ENCODE measurements around the gene RPAIN. TPM values are rescaled to one million over a fixed set of nuclear protein-coding genes. Genes with fewer than 3 reads are reported as not detected.

The RPAIN gene, protein sequence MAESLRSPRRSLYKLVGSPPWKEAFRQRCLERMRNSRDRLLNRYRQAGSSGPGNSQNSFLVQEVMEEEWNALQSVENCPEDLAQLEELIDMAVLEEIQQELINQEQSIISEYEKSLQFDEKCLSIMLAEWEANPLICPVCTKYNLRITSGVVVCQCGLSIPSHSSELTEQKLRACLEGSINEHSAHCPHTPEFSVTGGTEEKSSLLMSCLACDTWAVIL
- total RNA-seq (2014; rRNA removed; shearing (Covaris generic)) = 61.3 and 65.8 TPM in 2 replicates

GRCh38 chr17:5419959-5420653 lies at the start of gene RPAIN:
RPAIN (plus strand) TSS chr17:5420182; CDS start chr17:5420211, 29 bp downstream.
- in situ Hi-C loops (cut with HindIII; ENCODE audit: low sequenced_read_pairs) = no loop called here
- no peak for DNase-seq (ENCODE audit: low spot score)

- in situ Hi-C loops (cut with HindIII; ENCODE audit: low sequenced_read_pairs) = no loop called here
- peak; percentile 61 for DNase-seq (ENCODE audit: low spot score)
Observed at GRCh38 chr17:5370411-5370810, 49.6 kb upstream of the RPAIN start.

- in situ Hi-C loops (cut with HindIII; ENCODE audit: low sequenced_read_pairs) = no loop called here
- DNase-seq (ENCODE audit: low spot score) = no peak
Observed at GRCh38 chr17:5373112-5373511, 46.9 kb upstream of the RPAIN start.

GRCh38 chr17:5378566-5379207 lies 41.3 kb upstream of the RPAIN start:
- in situ Hi-C loops (cut with HindIII; ENCODE audit: low sequenced_read_pairs) = no loop called here
- no peak for DNase-seq (ENCODE audit: low spot score)

DNA sequence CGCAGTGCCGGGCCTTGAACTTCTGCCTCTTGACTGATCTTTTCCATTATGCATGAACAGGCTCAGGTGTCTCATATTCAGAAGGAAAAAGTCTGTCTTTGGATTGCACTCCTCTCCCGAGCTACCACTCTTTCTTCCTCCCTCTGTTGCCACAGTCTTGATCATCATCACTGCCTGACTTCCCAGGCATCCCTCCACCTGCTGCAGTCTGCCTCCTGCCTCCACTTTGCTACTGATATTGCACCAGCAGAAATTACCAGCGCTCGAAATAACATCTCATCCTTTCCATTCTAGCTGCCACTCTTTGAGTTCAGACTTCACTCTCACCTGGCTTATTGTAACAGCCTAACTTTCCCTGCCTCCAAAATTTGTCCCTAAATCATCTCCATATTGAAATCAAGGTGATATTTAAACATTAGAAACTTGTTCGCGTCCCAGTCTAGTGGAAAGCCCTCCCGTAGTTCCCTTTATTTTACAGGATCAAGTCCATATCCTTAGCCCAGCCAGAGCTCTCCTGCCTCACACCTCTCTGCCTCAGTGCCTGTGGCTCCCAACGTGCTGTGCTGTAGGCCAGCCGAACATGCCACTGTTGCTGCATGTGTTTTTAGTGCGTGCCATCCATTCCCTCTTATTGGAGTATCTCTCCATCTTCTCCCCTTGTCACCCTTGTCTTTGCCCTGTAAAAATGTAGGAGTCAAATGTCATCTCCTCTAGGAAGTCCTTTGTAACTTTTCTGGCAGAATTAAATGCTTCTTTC lies 40.5 kb upstream of the RPAIN start:
- DNase-seq (ENCODE audit: low spot score) = no peak
- in situ Hi-C loops (cut with HindIII; ENCODE audit: low sequenced_read_pairs) = no loop called here

DNA sequence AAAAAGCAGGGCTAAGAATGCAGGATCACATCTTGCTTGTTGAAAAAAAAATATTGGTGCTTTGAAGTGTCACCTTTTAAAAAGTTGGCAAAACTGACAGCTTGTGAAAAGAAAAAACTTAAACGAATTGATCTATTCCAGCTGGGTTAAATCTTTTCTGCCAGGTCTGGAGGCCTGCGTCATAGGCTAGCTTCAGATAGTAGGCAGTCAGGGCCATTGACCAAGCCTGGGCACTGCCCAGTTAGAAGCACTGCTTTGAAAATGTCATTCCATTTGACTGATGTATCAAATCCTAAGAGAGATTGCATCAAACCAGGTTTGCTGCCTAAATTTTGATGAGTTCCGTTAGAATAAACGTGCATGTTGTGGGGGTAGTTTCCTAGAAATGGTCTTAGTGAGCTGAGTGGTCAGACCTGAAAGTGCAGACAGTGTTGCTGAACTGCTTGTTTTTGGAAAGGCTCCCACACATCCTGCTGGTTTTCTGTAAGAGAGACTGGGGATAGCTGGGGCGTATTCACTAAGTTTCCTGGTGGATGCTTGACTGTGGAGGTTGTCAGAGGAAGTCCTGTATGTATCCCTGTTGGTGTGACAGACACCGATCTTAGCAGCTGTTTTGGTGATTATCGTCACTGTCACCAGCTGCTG lies 39.4 kb upstream of the RPAIN start:
- in situ Hi-C loops (cut with HindIII; ENCODE audit: low sequenced_read_pairs) = no loop called here
- no peak for DNase-seq (ENCODE audit: low spot score)

GRCh38 chr17:5381542-5381941 lies 38.4 kb upstream of the RPAIN start:
- peak; percentile 13 for DNase-seq (ENCODE audit: low spot score)
- in situ Hi-C loops (cut with HindIII; ENCODE audit: low sequenced_read_pairs) = no loop called here

DNA sequence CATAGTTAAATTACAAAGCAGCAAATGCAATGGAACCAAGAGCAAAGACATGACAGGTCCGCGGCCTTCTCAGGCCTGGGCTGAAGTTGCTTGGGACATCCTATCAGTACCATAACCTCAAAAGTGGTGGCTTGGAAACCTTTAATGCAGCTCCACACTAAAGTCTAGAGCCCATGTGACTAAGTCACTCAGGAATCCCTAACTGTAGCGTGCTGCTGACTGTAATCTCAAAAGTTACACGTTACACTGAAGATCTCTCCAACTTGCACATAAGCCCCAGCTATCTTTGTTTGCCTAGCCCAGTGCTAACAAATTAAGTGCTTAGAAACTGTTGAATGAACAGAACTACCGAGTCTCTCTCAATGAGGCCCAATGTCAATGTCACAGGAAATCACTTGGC lies 28.3 kb upstream of the RPAIN start:
- no peak for DNase-seq (ENCODE audit: low spot score)
- in situ Hi-C loops (cut with HindIII; ENCODE audit: low sequenced_read_pairs) = no loop called here

DNA sequence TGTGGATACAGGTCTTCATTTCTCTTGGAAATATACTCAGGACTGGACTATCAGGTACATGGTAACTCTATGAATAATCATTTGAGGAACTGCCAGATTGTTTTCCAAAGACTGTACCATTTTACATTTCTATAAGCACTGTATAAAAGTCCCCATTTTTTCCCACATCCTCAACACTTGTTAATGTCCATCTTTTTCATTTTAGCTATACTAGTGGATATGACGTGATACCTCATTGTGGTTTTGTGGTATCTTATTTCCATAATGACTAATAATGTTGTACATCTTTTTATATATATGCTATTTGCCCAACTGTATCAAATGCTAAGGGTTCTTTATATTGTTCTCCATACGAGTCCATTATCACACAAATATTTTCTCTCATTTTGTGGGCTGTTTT lies 23.4 kb upstream of the RPAIN start:
- no peak for DNase-seq (ENCODE audit: low spot score)
- in situ Hi-C loops (cut with HindIII; ENCODE audit: low sequenced_read_pairs) = no loop called here

DNA sequence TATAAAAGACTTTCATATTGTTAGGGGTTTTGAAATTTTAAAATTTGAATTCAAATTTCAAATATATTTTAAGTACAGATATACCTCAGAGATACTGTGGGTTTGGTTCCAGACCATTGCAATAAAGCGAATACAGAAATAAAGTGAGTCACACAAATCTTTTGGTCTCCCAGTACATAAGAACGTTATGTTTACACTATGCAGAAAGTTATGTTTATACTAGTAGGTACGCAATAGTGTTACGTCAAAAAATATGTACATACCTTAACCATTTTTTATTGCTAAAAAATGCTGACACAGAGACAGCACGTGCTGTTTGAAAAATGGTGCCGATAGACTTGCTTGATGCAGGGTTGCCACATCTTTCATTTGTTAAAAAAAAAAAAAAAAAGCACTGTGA lies 20.2 kb upstream of the RPAIN start:
- in situ Hi-C loops (cut with HindIII; ENCODE audit: low sequenced_read_pairs) = no loop called here
- DNase-seq (ENCODE audit: low spot score) = no peak

DNA sequence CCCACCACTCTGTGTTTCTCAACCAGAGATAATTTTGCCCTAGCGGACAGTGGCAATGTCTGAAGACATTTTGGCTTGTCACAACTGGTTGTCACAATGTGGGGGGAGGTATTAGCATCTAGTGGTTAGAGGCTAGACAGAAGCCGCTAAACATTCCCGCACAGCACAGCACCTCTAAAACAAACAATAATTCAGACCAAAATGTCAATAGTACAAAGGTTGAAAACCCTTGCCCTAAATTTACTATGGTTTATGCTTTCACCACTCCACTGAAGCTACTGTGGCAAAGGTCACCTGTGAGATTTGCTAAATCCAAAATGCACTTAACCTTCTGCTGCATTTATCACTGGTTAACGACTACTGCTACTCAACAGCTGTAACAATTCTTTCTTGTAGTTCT lies 14.6 kb upstream of the RPAIN start:
- DNase-seq (ENCODE audit: low spot score) = no peak
- in situ Hi-C loops (cut with HindIII; ENCODE audit: low sequenced_read_pairs) = no loop called here

DNA sequence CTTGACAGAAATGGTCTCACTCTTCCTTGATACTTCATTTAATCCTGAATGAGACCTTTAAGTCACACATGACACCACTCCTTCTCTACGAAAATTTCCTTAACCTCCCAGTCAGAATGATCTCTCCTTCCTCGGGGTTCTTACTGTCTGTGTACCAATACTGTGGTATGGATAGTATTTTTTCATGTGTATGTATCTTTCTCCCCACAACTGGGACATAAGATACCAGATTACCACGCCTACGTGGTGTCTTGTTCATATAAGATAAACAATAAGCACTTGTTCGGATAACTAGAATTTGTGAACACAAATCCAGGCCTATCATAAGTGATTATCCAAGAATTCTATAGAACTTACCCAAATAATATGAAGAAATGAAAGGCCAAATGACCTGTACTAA lies 11.8 kb upstream of the RPAIN start:
- DNase-seq (ENCODE audit: low spot score) = no peak
- in situ Hi-C loops (cut with HindIII; ENCODE audit: low sequenced_read_pairs) = no loop called here

GRCh38 chr17:5410594-5411272 lies 9.2 kb upstream of the RPAIN start:
- no peak for DNase-seq (ENCODE audit: low spot score)
- in situ Hi-C loops (cut with HindIII; ENCODE audit: low sequenced_read_pairs) = loop anchor here (5.0 kb wide), 1 partner anchor 48 kb away; no protein-coding TSS in a partner anchor

- in situ Hi-C loops (cut with HindIII; ENCODE audit: low sequenced_read_pairs) = loop anchor here (5.0 kb wide), 1 partner anchor 51 kb away; no protein-coding TSS in a partner anchor
- no peak for DNase-seq (ENCODE audit: low spot score)
Observed at GRCh38 chr17:5413682-5414081, 6.3 kb upstream of the RPAIN start.

DNA sequence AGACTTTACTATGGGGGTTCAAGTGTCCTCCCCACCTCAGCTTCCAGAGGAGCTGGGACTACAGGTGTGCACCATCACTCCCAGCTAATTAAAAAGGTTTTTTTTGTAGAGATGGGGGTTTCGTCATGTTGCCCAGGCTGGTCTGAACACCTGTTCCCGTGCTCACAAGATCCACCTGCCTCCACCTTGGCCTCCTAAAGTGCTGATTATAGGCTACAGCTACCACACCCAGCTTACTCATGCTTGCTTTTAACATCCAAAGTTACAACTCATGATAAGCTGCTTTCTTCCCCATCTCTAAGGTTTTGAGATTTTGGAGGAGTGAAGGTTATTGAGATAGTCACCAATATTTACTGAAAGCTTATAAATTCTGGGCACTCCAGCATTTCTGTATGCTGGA lies 3.1 kb upstream of the RPAIN start:
- no peak for DNase-seq (ENCODE audit: low spot score)
- in situ Hi-C loops (cut with HindIII; ENCODE audit: low sequenced_read_pairs) = no loop called here

DNA sequence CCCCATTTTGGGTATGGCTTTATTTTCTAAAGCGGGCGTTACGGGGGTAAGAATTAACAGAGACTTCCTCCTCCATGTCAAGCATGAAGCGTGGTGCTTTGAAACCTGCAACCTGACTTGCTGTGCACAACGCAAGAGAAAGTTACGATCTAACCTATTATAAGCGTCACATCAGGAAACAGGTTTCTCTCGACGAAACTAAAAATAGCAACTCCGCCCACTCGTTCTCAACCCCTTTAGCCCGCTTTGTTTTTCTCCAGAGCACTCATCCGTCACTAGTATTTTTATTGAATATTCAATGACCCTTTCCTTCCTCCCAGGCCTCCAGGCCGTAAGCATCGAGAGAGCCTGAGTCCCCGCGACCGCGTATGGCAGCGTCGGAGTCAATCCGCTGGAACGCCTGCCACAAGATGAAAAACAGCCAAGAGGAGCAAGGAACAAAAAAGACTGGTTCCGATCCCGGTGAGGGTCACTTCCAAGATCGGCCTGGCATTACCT lies 1.1 kb upstream of the RPAIN start:
- in situ Hi-C loops (cut with HindIII; ENCODE audit: low sequenced_read_pairs) = no loop called here
- peak; percentile 41 for DNase-seq (ENCODE audit: low spot score)

DNA sequence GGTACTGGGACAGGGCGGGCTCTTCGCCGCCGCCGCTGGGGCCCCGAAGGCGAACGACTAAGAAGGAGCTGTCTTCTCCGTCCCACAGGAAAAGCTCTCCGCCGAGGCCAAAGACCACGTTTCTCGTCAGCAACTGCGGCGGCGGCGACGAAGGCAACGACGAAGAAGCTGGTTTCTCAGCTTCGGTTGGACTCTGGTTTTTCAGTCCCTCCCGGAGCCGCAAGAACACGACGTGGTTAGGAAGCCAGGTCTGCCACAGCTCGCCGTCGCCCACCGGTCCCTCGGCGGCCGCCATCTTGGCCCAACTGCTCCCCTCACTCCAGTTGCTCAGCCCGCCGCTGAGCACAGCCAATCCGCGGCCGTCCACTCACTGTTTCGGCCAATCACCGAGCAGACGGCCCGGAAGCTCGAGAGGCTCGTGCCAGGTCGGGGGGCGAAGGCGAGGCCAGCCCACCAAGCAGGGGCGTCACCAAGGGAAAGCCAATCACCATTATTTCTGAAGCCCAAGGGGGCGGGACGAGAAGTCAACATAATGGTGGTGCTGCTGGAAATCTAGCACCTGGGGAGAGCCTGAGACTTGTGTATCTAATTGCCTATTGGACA lies 525 bp upstream of the RPAIN start, which contains the start of gene NUP88:
NUP88 (minus strand) TSS at position 307 of the 603 bp plus-strand sequence; CDS start at position 295, 12 bp downstream.
- in situ Hi-C loops (cut with HindIII; ENCODE audit: low sequenced_read_pairs) = no loop called here
- DNase-seq (ENCODE audit: low spot score) = peak; percentile 99

- in situ Hi-C loops (cut with HindIII; ENCODE audit: low sequenced_read_pairs) = no loop called here
- no peak for DNase-seq (ENCODE audit: low spot score)
Observed at GRCh38 chr17:5422505-5422904, 2.5 kb downstream of the RPAIN start.
